IMR-90 (cell line): ENCODE measurements around the gene MOB3B.

Experiments
- CEBPB ChIP-seq: IDR thresholded peaks from 2 replicates; pipeline ENCODE4 v1.6.1; 2012; ENCODE audit warnings: low read depth, low read length, improper control_type of control experiment
- MAFK ChIP-seq: IDR thresholded peaks from 2 replicates; pipeline ENCODE4 v1.6.1; 2012; ENCODE audit warnings: low read depth, low read length, improper control_type of control experiment
- NFE2L2 ChIP-seq: fragments of 150-350 bp; IDR thresholded peaks from 2 replicates; pipeline ENCODE4 v1.6.1; 2016; ENCODE audit warnings: low read depth, mild to moderate bottlenecking, low read length
- RFX5 ChIP-seq: IDR thresholded peaks from 2 replicates; pipeline ENCODE4 v1.8.0; 2012; ENCODE audit warnings: low read depth, mild to moderate bottlenecking, low read length, moderate library complexity
- TF ChIP-seq, protein P1 (sequence below): fragments of 150-350 bp; IDR thresholded peaks from 2 replicates; pipeline ENCODE4 v1.6.1; 2016; ENCODE audit warnings: low read depth, mild to moderate bottlenecking, low read length, moderate library complexity, borderline replicate concordance

- TF ChIP-seq RFX5 (no peak), CEBPB (no peak), NFE2L2 (no peak), MAFK (no peak)
- TF ChIP-seq, protein P1, sequence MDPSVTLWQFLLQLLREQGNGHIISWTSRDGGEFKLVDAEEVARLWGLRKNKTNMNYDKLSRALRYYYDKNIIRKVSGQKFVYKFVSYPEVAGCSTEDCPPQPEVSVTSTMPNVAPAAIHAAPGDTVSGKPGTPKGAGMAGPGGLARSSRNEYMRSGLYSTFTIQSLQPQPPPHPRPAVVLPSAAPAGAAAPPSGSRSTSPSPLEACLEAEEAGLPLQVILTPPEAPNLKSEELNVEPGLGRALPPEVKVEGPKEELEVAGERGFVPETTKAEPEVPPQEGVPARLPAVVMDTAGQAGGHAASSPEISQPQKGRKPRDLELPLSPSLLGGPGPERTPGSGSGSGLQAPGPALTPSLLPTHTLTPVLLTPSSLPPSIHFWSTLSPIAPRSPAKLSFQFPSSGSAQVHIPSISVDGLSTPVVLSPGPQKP: no peak
Observed at GRCh38 chr9:27533311-27533710, 3.7 kb upstream of the MOB3B start.
